Astrocyte (in vitro differentiated cells and primary cell): ENCODE data around the gene NR2C2AP. TPM values are rescaled to one million over a fixed set of nuclear protein-coding genes. Genes with fewer than 3 reads are reported as not detected.
"Not testable (repeated sequence)": the region's sequence is repeated elsewhere in the genome, so short reads cannot be mapped to it uniquely, and the experiment has no call there.

Experiments used
- DNase-seq: peaks from one replicate; pipeline ENCODE4 v3.0.0-alpha.2; 2010; ENCODE audit warnings: low read depth
- FAIRE-seq: peaks from 2 replicates; lab custom pipeline; 2011; peaks lifted over from hg19 to GRCh38; lab: Jason Lieb, UNC
- H2AFZ ChIP-seq: 2 replicates; pipeline ENCODE4 v1.6.0; 2012; ENCODE audit warnings: low read depth, low read length, inconsistent platforms
- H3K27ac ChIP-seq: 2 replicates; pipeline ENCODE4 v1.5.1; 2011; ENCODE audit warnings: low read depth, low read length, inconsistent platforms
- H3K27me3 ChIP-seq: 2 replicates; pipeline ENCODE4 v1.6.0; 2011; ENCODE audit warnings: low read length, inconsistent platforms; ENCODE audit not compliant: insufficient read depth
- H3K36me3 ChIP-seq: 2 replicates; pipeline ENCODE4 v1.5.1; 2011; ENCODE audit warnings: low read length, inconsistent platforms; ENCODE audit not compliant: insufficient read depth
- H3K4me1 ChIP-seq: 2 replicates; pipeline ENCODE4 v1.5.1; 2011; ENCODE audit warnings: low read length, inconsistent platforms; ENCODE audit not compliant: insufficient read depth
- H3K4me2 ChIP-seq: 2 replicates; pipeline ENCODE4 v1.6.0; 2012; ENCODE audit warnings: low read length, inconsistent platforms
- H3K4me3 ChIP-seq: 2 replicates; pipeline ENCODE4 v1.5.1; 2011; ENCODE audit warnings: low read depth, mild to moderate bottlenecking, low read length, inconsistent platforms; ENCODE audit not compliant: insufficient read depth
- H3K79me2 ChIP-seq: 2 replicates; pipeline ENCODE4 v1.6.0; 2012; ENCODE audit warnings: mild to moderate bottlenecking, low read length, inconsistent platforms; ENCODE audit not compliant: insufficient read depth
- H3K9ac ChIP-seq: 2 replicates; pipeline ENCODE4 v1.6.0; 2012; ENCODE audit warnings: mild to moderate bottlenecking, low read length, inconsistent platforms
- H3K9me3 ChIP-seq: 2 replicates; pipeline ENCODE4 v1.5.1; 2012; ENCODE audit warnings: low read depth, mild to moderate bottlenecking, low read length, inconsistent platforms; ENCODE audit not compliant: insufficient read depth
- H4K20me1 ChIP-seq: 2 replicates; pipeline ENCODE4 v1.6.0; 2012; ENCODE audit warnings: low read length, inconsistent platforms; ENCODE audit not compliant: insufficient read depth
- H3K27ac Mint-ChIP-seq: one replicate; pipeline ENCODE4 v1.8.0; 2021; ENCODE audit warnings: mild to moderate bottlenecking, mixed read lengths; ENCODE audit not compliant: unreplicated experiment
- H3K27me3 Mint-ChIP-seq: one replicate; pipeline ENCODE4 v1.8.0; 2021; ENCODE audit warnings: low read depth, mixed read lengths; ENCODE audit not compliant: unreplicated experiment
- H3K36me3 Mint-ChIP-seq: one replicate; pipeline ENCODE4 v1.8.0; 2021; ENCODE audit warnings: low read depth, mixed read lengths; ENCODE audit not compliant: unreplicated experiment
- H3K4me1 Mint-ChIP-seq: one replicate; pipeline ENCODE4 v1.8.0; 2021; ENCODE audit warnings: low read depth, mixed read lengths; ENCODE audit not compliant: unreplicated experiment
- H3K4me3 Mint-ChIP-seq: one replicate; pipeline ENCODE4 v1.8.0; 2021; ENCODE audit warnings: mild to moderate bottlenecking, moderate library complexity, mixed read lengths; ENCODE audit not compliant: unreplicated experiment
- H3K9me3 Mint-ChIP-seq: one replicate; pipeline ENCODE4 v1.8.0; 2021; ENCODE audit warnings: mild to moderate bottlenecking, mixed read lengths; ENCODE audit not compliant: unreplicated experiment
- EZH2 ChIP-seq: IDR thresholded peaks from 2 replicates; pipeline ENCODE4 v1.6.1; 2012; ENCODE audit warnings: mild to moderate bottlenecking, low read length, inconsistent platforms; ENCODE audit not compliant: insufficient read depth
- total RNA-seq: library from RNA; stranded (reverse); gene quantifications from 2 replicates; pipeline ENCODE4 v1.2.1, GENCODE V29; 2021
- TF ChIP-seq, protein P1 (sequence below): IDR thresholded peaks from 2 replicates; pipeline ENCODE4 v1.5.1; 2011; ENCODE audit warnings: low read depth, mild to moderate bottlenecking, inconsistent platforms, low read length, moderate library complexity; ENCODE audit not compliant: insufficient read depth

Gene NR2C2AP
- total RNA-seq, 1 donor from 2014 or later = 5.1 TPM

DNA sequence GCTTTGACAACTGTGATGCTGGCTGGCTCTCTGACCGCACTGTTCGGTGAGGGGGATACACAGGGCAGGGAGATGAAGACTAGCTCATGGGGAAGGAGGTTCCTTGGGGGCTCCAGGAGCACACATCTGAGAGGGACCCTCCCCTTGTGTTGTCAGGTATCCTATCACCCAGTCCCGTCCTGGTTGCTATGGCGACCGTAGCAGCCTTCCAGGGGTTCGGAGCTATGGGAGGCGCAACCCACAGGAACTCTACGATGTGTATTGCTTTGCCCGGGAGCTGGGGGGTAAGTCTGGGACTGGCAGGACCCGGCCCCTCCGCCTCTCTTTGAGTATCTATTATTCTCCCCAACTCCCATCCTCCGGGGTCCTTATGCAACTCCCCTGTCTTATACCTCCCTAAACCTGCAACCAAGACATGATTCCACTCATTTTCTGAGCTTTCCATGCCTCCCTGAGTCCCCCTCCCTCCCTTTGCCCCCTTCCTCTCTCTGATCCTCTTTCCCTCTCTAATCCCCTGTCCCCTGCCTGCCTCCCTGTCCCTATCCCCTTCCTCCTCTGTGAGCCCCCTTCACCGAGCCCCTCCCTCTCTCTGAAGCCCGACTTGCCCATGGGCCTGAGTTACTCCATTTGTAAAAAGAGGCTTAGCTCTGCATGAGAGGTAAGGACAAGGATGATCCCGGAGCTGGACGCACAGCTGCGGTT, 21.1 kb upstream of the NR2C2AP start:
- peak overlapping the region; percentile 50 for H3K4me2 ChIP-seq
- no peak overlapping the region for H2AFZ ChIP-seq
- H3K27me3 ChIP-seq = peaks cover 6% of the 10 kb centered on the region
- no peak overlapping the region for H3K27ac ChIP-seq
- no peak overlapping the region for H3K9ac ChIP-seq
- H3K4me1 ChIP-seq = no peaks in the 10 kb centered on the region
- Mint-ChIP-seq H3K36me3 (no peaks in the 10 kb centered on the region), H3K9me3 (peaks cover 5% of the 10 kb centered on the region), H3K4me3 (no peak overlapping the region), H3K4me1 (no peaks in the 10 kb centered on the region), H3K27ac (no peak overlapping the region), H3K27me3 (peaks cover 52% of the 10 kb centered on the region)
- H3K79me2 ChIP-seq = no peaks in the 10 kb centered on the region
- no peaks in the 10 kb centered on the region for H3K36me3 ChIP-seq
- H3K9me3 ChIP-seq = no peaks in the 10 kb centered on the region
- no peak for DNase-seq
- TF ChIP-seq, protein P1, sequence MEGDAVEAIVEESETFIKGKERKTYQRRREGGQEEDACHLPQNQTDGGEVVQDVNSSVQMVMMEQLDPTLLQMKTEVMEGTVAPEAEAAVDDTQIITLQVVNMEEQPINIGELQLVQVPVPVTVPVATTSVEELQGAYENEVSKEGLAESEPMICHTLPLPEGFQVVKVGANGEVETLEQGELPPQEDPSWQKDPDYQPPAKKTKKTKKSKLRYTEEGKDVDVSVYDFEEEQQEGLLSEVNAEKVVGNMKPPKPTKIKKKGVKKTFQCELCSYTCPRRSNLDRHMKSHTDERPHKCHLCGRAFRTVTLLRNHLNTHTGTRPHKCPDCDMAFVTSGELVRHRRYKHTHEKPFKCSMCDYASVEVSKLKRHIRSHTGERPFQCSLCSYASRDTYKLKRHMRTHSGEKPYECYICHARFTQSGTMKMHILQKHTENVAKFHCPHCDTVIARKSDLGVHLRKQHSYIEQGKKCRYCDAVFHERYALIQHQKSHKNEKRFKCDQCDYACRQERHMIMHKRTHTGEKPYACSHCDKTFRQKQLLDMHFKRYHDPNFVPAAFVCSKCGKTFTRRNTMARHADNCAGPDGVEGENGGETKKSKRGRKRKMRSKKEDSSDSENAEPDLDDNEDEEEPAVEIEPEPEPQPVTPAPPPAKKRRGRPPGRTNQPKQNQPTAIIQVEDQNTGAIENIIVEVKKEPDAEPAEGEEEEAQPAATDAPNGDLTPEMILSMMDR = no peak
- TF ChIP-seq EZH2 = no peak
- FAIRE-seq = no peak
- no peaks in the 10 kb centered on the region for H4K20me1 ChIP-seq
- no peak overlapping the region for H3K4me3 ChIP-seq

DNA sequence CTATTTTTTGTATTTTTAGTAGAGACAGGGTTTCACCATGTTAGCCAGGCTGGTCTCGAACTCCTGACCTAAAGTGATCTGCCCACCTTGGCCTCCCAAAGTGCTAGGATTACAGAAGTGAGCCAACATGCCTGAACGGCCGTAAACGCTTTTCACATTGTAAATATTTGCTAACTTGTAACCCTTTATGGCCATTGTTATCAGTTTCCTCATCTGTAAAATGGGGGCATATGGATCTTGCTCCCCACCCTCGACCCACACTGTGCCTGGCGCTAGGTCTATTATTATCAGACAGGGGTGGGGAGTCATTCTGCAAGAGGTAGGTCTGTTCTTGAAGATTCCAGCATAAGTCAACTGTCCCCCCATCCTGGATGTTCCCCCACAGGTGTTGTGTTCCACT, 20.4 kb upstream of the NR2C2AP start:
- Histone ChIP-seq H3K4me2 (no peak overlapping the region), H2AFZ (no peak overlapping the region), H3K27me3 (peaks cover 6% of the 10 kb centered on the region), H3K4me3 (no peak overlapping the region), H4K20me1 (no peaks in the 10 kb centered on the region), H3K9me3 (no peaks in the 10 kb centered on the region), H3K36me3 (no peaks in the 10 kb centered on the region), H3K79me2 (no peaks in the 10 kb centered on the region), H3K27ac (no peak overlapping the region), H3K9ac (no peak overlapping the region), H3K4me1 (no peaks in the 10 kb centered on the region)
- DNase-seq (no peak), FAIRE-seq (no peak)
- Mint-ChIP-seq H3K4me1 (no peaks in the 10 kb centered on the region), H3K4me3 (no peak overlapping the region), H3K9me3 (peaks cover 1% of the 10 kb centered on the region), H3K36me3 (no peaks in the 10 kb centered on the region), H3K27ac (no peak overlapping the region), H3K27me3 (peaks cover 46% of the 10 kb centered on the region)
- no peak for TF ChIP-seq EZH2
- TF ChIP-seq, protein P1 = no peak

DNA sequence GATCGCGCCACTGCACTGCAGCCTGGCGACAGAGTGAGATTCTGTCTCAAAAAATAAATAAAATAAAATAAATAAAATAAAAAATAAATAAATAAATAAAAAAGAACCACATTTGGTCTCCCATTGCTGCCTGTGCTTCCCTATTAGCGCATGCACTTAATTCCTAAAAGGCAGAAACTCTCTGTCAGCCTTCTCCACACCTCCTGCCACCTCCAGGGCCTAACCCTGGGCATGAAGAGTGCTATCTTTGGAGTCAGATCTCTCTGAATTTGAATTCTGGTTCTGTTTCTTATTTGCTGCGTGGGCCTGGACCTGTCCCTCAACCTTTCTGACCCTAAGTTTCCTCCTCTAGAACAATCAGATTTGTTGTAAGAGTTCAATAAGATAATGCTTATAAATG, 19.8 kb upstream of the NR2C2AP start:
- Histone ChIP-seq H3K36me3 (no peaks in the 10 kb centered on the region), H3K4me2 (no peak overlapping the region), H3K79me2 (no peaks in the 10 kb centered on the region), H3K27me3 (peaks cover 4% of the 10 kb centered on the region), H2AFZ (no peak overlapping the region), H3K9me3 (no peaks in the 10 kb centered on the region), H3K9ac (no peak overlapping the region), H3K27ac (no peak overlapping the region), H4K20me1 (no peaks in the 10 kb centered on the region), H3K4me1 (no peaks in the 10 kb centered on the region), H3K4me3 (no peak overlapping the region)
- Mint-ChIP-seq H3K27ac (no peak overlapping the region), H3K9me3 (peaks cover 1% of the 10 kb centered on the region), H3K4me3 (no peak overlapping the region), H3K27me3 (peaks cover 40% of the 10 kb centered on the region), H3K36me3 (no peaks in the 10 kb centered on the region), H3K4me1 (no peaks in the 10 kb centered on the region)
- DNase-seq = no peak
- FAIRE-seq = no peak
- no peak for TF ChIP-seq EZH2
- TF ChIP-seq, protein P1 = no peak

DNA sequence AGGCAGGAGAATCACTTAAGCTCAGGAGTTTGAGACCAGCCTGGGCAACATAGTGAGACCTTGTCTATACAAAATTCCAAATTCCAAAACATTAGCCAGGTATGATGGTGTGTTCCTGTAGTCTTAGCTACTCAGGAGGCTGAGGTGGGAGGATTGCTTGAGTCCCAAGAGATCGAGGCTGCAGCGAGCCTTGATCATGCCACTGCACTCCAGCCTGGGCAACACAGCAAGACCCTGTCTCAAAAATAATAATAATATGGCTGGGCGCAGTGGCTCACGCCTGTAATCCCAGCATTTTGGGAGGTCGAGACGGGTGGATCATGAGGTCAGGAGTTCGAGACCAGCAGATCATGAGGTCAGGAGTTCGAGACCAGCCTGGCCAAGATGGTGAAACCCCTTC, 17.8 kb upstream of the NR2C2AP start:
- not testable (repeated sequence) for H3K4me3 ChIP-seq, H3K4me3 Mint-ChIP-seq, H3K27ac ChIP-seq, FAIRE-seq, H3K4me2 ChIP-seq, H3K27me3 ChIP-seq, H3K79me2 ChIP-seq, H3K4me1 ChIP-seq, H3K27ac Mint-ChIP-seq, H3K9me3 Mint-ChIP-seq, H4K20me1 ChIP-seq, H3K9ac ChIP-seq, DNase-seq, H3K36me3 ChIP-seq, H3K9me3 ChIP-seq, H3K36me3 Mint-ChIP-seq, H2AFZ ChIP-seq, H3K4me1 Mint-ChIP-seq
- peaks cover 41% of the 10 kb centered on the region for H3K27me3 Mint-ChIP-seq
